ENCODE data around the gene ZNF329. TPM values are rescaled to one million over a fixed set of nuclear protein-coding genes. Genes with fewer than 3 reads are reported as not detected.
"Not testable (repeated sequence)": the region's sequence is repeated elsewhere in the genome, so short reads cannot be mapped to it uniquely, and the experiment has no call there.

ZNF329 gene
- polyA plus RNA-seq (ENCODE audit: insufficient read length in 4 of 4): 10 to 100 TPM; 18.8 to 26.1 (median 24.1) TPM

DNA sequence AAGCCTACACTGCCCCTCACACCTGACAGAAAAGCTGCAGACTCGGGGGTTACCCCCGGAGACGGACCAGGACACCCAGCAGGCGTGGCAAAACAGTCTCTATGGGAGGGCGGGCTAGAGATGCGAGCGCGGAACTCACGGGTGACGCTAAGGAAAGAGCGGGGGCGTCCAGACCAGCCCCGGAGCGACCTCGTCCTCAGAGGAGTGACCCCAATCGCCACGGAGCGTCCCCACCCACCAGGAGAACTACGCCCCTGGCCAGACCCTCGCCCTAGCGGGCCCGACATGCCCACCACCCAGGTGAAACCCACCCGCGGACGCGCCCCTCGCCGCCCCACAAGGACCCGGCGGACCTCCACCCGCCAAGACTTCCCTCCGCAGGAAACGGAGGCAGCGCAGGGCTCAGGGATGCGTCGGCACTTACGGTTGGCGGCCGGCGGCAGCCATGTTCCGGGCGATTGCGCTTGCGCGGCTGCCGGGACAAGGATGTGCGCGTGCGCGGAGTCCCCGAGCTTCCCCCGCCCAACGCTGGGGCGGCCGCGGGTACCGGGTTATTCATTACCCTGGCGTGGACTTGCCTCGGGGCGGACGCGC, at the start of gene ZNF329:
TSS of gene ZNF329 (minus strand) at position 462 of the 594 bp plus-strand sequence. CDS start 21,286 bp downstream, outside the sequence.
- DNase-seq (ENCODE audit: low read depth in 4 of 4, low spot score in 3 of 4): peak; percentile 70 to 85 (median 76)

DNA sequence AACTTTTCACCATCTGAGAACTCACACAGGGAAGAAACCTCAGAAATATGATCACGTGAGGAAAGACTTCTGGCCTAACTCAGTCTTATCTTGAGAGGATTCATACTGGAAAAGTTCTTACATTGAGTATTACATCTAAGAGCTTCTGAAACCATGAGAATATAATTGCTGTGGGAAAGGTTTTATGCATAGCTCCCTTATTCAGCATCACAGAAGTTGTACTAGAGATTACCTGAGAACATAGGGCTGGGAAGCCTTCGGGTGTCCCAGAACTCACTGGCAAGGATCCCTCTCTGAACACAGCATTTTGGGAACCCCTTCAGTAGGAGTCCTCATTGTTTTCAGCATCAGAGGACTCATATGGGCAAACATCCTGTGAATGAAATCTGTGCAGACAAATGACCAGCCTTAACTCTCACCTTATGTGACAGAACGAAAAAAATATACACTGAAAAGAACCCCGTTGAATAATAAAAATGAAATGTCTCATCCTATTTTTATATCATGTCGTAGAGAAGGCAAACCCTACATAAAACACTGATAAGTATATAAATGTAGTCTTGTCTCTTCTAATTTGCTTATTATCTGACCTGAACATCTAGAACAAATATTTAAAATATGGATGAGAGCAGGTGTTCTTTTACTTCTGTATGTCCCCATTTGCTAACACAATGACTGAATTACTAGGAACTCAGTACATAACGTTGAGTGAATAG, 46.5 kb upstream of the ZNF329 start:
- DNase-seq (ENCODE audit: low read depth in 4 of 4, low spot score in 3 of 4): no peak

DNA sequence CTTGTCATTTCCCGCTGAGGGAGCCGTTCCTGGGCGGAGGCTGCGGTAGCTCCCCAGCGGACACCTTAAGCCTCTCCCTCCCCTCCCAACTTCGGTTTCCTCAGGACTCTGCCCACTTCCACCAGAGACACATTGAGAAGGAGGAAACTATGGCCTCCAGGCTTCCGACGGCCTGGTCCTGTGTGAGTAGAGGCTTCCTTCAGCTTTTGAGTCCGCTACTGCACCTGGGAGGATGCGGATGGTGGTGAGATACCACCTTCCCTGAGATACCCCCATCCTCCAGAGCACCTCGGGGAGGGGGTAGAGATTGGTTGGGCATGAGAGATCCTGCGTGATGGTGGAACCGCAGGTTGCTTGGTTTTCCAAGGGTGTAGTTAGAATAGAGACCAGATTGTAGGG, 33.2 kb upstream of the ZNF329 start:
- peak in 1 of 4 donors; percentile 34 for DNase-seq (ENCODE audit: low read depth in 4 of 4, low spot score in 3 of 4)

DNA sequence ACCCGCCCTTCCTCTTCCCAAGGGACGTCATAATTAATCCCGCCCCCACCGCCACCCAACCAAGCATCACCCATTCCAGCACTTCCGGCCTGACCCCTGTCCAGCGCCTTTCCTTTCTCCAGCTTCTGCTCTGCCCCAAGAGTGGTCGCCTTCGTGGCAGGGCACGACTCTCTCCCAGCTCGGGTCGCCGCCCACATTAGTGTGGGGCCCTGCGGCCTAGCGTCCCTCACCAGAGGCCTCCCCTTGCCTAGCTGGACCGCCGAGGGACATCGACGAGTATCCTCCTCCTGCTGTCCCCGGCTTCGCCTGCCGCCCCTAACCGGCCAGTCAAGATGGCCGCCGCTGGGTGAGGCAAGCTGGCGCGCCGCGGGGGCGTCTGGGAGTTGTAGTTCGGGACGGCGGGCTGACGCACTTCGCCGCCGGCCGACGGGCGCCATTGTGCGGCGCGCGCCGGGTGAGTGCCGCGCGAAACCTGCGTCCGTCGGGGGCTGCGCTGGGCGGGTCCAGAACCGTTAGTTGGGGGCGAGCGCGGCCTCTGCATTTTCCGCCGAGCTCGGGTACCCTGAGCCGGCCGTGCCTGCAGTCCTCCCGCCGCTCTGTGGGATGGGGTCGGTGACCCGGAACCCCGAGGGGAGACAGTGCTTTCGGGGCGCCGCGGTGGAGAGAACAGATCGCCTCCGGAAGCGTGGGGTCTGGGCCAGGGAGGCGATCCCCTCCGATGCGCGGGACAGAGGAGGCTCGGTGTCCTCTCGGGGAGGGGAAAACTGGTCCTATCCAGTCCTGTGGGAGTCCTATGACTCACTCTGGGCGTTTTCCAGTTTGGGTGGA, 32.6 kb upstream of the ZNF329 start, which contains the start of gene ZNF274:
TSS of gene ZNF274 (plus strand) at position 73 of the 828 bp plus-strand sequence. CDS start 905 bp downstream, outside the sequence.
- DNase-seq (ENCODE audit: low read depth in 4 of 4, low spot score in 3 of 4): peak; percentile 81 to 89 (median 82)

DNA sequence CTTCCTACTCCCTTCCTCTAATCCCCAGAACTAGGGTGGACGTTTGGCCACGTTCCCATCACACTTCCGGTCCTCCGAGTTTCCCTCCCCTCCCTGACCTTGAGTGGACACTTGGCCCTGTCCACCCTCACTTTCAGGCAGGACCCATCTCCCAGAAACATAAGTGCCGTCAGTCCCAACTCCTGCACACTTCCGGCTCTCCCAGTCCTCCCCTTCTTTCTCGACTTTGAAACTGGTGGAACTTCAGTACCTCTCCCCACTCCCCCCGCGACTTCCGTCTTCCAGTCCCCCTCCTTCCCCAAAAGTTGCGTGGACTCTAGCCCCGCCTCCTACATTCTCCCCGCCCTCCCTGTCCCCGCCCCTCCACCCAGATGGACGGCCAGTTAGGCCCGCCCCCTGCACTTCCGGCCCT, 32.0 kb upstream of the ZNF329 start:
- peak in 1 of 4 donors; percentile 13 for DNase-seq (ENCODE audit: low read depth in 4 of 4, low spot score in 3 of 4)

DNA sequence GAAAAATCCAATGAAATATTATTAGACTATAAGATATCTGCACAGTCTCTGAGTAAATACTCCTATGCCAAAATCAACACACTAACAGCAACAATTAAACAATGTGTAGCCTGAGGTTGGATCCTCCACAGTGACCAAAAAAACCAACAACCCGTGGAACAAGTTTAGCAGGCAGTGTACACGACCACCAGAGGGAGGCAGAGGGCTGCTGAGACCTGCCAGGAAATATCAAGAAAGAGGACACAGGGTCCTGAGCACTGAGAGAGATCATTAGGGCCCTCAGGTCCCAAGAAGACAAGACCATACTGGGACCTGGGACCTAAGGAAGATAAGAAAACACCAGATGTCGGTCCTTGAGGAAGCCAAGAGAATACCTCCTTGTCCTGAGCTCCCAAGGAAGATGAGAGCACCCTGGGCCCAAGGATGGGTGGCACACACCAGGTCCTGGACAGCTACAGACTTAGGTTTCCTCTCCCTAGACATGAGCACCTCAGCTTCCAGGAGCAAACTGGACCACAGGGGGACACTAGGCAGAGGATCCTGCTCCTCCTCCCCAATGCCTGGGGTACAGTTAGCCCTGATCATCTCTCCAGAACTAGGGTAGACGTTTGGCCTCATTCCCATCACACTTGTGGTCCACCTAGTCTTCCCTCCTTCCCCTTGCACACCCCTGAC, 31.4 kb upstream of the ZNF329 start:
- DNase-seq (ENCODE audit: low read depth in 4 of 4, low spot score in 3 of 4): no peak

DNA sequence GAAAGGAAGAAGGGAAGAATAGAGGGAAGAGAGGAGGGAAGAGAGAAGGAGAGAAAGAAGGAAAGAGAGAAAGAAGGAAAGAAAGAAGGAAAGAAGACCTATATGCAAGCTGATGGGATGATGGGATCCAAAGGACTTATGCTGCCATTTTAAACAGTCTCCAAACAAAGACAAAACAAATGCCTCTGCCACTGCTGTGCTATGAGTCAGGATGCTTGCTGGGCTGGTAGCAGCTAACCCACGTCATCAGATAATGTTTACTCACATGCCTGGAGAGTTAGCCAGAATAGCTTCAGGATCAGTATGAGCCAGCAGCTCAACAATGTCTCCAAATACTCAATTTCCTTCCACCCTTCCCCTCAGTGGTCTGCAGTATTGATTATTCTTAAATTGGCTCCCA, 20.3 kb upstream of the ZNF329 start:
- no peak for DNase-seq (ENCODE audit: low read depth in 4 of 4, low spot score in 3 of 4)

DNA sequence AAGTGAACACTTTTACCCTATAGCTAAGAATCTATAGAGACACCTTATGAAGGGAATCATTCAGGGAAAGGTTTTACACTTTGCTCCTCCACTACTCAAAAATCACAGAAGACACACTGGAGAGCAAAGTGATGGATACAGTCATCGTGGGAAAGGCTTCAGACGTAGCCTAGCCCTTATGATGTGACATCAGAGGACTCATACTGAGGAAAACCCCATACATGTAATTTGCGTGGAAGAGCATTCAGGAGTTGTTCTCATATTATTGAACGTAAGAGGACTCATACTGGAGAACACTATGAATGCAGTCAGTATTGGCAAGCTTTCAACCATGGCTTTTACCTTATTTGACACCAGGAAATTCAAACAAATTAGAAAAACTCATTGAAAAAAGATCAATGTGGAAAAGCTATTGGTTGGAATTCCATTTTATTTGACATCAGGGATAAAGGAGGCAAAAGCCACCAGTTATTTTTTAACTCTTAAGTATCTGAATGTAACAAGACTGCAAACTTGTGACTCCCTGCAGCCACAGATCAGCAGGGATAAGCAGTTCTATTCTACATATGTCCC, 16.2 kb upstream of the ZNF329 start:
- no peak for DNase-seq (ENCODE audit: low read depth in 4 of 4, low spot score in 3 of 4)

DNA sequence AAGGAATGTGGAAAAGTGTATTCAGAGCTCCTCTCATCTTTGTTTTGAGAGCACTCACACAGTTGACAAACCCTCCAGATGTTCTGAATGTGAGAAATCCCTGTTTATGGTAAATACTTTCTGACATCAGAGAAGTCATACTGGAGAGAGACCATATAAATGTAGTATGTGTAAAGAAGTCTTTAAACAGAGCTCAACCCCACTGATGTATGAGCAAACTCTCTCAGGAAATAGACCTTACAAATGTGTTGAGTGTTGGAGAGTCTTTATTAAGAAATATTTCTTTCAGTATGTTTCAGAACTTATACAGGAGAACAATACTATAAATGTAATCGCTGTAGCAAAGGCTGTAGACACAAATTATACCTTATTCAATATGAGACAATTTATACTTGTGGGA, 15.7 kb upstream of the ZNF329 start:
- no peak for DNase-seq (ENCODE audit: low read depth in 4 of 4, low spot score in 3 of 4)

DNA sequence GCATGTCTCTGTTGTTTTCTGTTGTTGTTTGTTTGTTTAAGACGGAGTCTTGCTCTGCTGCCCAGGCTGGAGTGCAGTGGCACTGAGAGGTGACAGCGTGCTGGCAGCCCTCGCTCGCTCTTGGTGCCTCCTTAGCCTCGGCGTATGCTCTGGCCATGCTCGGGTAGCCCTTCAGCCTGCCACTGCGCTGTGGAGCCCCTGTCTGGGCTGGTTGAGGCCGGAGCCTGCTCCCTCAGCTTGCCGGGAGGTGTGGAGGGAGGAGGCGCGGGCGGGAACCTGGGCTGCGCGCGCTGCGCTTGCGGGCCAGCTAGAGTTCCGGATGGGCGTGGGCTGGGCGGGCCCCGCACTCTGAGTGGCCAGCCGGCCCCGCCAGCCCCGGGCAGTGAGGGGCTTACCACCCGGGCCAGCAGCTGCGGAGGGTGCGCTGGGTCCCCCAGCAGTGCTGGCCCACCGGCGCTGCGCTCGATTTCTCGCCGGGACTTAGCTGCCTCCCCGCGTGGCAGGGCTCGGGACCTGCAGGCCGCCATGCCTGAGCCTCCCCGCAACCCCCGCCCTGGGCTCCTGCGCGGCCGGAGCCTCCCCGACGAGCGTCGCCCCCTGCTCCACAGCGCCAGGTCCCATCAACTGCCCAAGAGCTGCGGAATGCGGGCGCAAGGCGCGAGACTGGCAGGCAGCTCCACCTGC, 6.6 kb upstream of the ZNF329 start:
- DNase-seq (ENCODE audit: low read depth in 4 of 4, low spot score in 3 of 4): no peak

DNA sequence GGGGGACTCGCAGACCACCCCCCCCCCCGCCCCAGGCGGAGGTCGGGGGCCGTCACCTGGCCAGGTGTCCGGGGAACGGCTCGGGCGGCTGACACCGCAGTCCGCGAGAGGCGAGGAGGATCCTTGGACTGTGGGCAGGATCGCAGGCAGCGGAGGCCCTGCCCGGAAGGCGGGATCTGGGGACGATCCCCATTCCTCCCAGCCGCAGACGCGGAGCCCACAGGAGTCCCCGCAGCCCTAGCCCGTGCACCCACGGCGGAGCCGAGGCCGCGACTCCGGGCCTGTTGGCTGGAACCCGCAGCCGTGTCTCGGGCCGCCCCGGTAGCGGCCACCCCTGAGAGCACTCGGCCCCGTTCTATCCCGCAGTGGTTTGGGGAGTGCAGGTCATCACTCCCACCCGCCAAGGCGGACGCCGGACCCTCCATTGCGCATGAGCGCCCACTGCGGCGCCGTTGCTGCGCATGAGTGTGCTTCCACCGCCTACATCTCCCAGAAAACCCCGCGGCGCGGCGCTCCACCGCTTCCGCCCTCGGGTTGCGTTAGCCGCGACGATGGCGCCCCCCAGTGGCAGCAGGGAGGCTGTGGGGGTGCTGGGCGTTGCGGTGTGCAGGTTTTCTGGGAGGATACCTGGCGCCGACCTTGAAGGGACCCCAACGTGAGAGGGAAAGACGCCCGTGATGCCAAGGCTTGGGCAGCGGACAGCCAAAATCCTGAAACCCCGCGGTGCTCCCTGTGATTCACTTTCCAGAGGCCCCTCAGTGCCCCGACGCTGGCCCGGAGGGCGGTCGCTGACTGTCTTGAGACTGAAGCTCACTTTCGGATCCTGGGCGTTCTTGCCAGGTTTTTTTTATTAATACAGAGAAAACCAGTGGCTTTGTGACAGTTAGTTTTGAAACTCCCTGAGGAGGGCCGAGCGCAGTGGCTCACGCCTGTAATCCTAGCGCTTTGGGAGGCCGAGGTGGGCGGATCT, 4.4 kb upstream of the ZNF329 start:
- peak; percentile 92 to 98 (median 94) for DNase-seq (ENCODE audit: low read depth in 4 of 4, low spot score in 3 of 4)

DNA sequence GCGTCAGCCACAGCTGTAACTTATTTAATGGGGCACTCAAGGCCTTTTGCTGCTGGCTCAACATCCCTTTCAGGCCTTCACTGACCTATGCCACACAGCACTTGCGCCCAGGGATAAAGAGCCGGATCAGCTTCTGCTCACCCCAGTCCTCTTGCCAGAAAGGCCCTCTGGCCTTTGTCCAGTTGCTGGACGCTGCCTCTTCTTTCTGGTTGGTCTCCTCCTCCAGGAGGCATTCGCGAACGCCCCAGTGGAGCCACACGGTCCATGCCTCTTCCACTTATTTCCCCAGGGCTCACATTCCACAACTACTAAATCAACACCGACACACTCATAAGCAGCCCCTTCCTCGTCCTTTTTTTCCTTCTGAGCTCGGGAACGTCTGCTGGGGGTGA, 3.7 kb upstream of the ZNF329 start:
- peak in 3 of 4 donors; percentile 36 to 49 (median 42) for DNase-seq (ENCODE audit: low read depth in 4 of 4, low spot score in 3 of 4)

DNA sequence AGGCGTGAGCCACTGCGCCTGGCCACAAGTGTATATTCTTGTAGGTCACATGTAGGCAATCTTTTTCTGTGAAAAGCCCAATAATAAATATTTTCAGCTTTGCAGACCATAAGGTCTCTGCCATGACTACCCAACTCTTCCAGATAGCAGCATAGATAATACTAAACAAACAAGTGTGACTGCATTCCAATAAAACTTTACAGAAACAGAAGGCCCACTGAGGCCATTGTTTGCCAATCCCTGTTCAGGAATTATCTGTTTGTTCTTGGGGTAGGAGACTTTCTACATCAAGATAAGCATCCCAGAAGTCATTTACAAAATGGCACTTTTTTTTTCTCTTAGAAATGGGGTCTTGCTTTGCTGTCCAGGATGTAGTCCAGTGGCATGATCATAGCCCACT, 2.8 kb upstream of the ZNF329 start:
- no peak for DNase-seq (ENCODE audit: low read depth in 4 of 4, low spot score in 3 of 4)

DNA sequence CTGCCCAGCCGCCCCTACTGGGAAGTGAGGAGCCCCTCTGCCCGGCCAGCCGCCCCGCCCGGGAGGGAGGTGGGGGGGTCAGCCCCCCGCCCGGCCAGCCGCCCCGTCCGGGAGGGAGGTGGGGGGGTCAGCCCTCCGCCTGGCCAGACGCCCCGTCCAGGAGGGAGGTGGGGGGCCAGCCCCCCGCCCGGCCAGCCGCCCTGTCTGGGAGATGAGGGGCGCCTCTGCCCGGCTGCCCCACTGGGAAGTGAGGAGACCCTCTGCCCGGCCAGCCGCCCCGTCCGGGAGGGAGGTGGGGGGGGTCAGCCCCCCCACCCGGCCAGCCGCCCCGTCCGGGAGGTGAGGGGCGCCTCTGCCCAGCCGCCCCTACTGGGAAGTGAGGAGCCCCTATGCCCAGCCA, 3.1 kb downstream of the ZNF329 start:
- DNase-seq (ENCODE audit: low read depth in 4 of 4, low spot score in 3 of 4): not testable (repeated sequence)

DNA sequence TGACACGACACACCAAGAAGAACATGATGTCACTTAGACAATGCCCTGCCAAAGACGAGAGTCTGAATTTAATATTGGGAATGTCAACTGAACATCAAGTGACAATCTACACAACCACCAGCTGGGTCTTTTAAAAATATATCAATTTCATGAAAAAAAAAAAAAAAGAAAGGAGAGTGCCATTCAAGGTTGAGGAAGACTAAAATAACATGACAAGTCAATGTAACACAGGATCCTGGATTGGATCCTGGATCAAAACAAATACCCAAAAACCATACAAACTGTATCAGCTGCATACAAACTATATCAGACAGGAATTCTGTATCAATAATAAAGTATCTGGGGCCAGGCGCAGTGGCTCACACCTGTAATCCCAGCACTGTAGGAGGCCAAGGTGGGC, 4.7 kb downstream of the ZNF329 start:
- DNase-seq (ENCODE audit: low read depth in 4 of 4, low spot score in 3 of 4): no peak

DNA sequence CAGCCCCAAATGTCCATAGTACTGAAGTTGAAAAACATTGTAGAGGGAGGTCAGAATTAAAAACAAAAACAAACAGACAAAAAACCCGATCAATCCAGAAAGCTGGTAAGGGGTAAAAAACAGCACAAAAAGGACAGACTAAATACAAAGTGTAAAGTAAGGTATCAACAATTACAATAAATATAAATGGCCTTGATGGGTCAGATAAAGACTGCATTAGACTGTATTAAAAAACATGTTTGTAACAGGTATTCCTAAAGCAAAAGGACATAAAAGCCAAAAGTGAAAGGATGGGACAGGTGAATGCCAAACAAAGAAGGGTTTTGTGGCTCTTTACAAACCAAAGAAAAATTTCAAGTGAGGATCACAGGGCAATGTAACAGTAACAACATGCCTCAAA, 16.3 kb downstream of the ZNF329 start:
- DNase-seq (ENCODE audit: low read depth in 4 of 4, low spot score in 3 of 4): no peak

DNA sequence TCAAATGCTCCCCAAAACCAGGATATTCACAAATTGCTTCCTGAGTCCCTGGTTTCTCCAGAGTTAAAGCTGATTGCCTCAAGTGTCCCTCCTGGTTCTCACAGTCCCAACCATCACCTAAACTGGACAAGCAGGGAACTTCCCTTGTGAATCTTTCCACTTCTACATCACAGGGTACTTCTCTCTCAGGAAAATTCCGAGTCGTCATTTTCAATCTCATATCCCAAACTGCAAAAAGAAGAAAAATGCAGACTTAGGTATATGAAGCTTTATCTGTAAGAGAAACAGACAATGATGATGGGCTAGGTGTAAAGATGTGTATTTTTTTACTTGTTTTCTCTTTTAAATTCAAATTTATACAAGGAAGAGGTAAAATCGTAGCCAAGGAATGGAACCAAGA, 21.3 kb downstream of the ZNF329 start:
- DNase-seq (ENCODE audit: low read depth in 4 of 4, low spot score in 3 of 4): no peak

DNA sequence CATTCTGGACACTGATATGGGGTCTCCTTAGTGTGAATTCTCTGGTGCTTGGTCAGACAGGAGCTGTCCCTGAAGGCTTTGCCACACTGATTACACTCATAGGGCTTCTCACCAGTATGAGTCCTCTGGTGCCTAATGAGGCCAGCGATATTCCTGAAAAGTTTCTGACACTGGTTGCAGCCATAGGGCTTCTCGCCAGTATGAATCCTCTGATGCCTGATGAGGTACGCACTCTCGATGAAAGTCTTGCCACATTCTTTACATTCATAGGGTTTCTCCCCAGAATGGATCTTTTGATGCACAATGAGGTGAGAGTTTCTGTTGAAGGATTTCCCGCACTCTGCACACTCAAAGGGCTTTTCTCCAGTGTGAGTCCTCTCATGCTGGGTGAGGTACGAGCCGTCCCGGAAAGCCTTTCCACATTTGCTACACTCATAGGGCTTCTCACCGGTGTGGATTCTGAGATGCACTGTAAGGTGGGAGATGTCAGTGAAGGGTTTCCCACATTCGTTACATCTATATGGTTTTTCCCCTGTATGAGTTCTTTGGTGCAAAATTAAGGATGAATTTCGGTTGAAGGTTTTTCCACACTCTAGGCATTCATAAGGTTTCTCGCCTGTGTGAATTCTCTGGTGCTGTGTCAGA, 22.4 kb downstream of the ZNF329 start:
- DNase-seq (ENCODE audit: low read depth in 4 of 4, low spot score in 3 of 4): no peak

All from right renal pelvis (tissue), 4 donors.